A204.1 (cell line): Measurements from ENCODE around the gene MATN1.

Experiments
- FAIRE-seq: peaks from 2 replicates; lab custom pipeline; 2012; peaks lifted over from hg19 to GRCh38; lab: Jason Lieb, UNC

MATN1 gene

DNA sequence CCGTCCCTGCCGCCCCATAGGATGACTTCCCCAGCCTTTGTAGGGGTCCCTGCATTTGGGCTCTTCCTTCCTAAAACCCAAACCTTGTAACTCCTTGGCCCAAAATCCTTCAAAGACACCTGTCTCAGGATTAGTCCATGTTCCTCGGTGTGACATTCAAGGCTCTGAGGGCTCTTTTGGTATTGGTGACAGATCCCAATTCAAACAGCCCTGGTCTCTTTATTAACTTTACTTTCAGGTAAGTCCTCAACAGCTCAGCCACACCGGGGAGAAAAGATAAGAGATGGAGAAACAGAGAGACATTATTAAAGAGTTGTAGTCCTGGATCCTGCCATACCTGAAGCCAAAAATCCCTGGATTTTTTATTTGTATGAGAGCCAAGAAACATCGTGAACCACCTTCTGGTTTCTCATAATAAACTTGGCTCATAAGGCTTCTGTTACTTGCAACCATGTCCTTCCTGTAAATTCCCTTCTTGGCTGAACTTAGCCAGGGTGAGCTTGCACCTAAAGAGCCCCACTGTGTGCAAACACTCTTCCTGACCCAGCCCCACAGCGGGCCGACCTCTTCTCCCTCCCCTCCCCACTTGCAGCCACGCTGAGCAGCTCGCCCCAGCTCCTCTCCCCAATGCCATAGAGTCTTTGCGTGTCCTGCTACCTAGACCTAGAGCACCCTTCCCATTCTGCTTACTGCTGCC, 7.9 kb upstream of the MATN1 start:
- no peak for FAIRE-seq

DNA sequence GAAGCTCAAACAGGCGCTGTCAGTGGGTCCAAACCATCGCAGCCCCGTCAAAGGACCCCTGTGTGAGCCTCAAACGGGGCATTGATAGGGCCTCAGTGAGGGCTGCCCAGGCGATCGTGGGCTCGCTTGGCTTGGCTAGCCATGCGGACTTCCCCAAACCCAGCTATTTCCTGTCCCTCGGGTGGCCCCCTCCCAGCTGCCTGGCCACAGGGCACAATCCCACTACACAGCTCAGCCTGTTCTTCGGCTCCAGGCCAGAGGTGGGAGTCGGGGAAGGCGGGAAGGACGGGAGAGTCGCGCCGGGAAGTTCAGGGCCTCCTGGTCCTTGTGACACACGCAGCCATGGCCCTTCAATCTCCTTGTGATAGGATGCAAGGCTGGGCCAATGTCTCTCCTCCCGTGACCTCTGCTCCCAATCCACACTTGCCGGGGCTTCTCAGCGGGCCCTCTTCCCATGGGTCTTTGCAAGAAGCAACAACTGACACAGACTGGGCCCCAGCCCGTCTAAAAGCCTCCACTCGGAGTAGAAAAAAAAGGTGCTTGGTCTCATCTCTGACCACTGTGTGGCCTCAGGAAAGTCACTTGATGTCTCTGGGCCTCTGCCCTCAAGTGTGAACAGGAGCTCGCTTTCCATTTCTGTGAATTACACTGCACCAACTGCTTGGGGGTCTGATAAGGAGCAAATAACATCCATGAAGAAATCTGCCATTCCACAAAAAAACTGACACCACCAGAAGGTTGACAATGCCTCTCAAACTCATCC, 7.1 kb upstream of the MATN1 start:
- FAIRE-seq, result no peak

DNA sequence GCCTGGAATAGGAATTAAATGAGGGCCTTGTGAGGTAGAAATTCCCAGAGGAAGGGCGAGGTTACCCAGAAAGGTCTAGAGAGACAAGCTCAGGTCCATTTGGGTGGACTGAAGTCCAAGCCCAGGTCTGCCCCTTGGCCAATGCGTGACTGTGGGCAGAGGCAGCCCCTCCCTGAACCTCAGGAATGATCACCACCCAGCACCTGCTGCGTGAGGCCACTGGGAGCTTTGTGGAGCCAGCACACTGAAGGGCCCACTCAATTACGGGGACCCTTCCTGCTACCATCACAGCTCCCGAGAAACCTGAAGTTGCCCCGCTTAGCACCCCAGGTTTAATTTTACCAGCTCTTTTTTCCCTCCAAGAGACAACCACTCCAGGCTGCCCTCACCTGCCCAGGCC, 6.5 kb upstream of the MATN1 start:
- FAIRE-seq, result no peak

DNA sequence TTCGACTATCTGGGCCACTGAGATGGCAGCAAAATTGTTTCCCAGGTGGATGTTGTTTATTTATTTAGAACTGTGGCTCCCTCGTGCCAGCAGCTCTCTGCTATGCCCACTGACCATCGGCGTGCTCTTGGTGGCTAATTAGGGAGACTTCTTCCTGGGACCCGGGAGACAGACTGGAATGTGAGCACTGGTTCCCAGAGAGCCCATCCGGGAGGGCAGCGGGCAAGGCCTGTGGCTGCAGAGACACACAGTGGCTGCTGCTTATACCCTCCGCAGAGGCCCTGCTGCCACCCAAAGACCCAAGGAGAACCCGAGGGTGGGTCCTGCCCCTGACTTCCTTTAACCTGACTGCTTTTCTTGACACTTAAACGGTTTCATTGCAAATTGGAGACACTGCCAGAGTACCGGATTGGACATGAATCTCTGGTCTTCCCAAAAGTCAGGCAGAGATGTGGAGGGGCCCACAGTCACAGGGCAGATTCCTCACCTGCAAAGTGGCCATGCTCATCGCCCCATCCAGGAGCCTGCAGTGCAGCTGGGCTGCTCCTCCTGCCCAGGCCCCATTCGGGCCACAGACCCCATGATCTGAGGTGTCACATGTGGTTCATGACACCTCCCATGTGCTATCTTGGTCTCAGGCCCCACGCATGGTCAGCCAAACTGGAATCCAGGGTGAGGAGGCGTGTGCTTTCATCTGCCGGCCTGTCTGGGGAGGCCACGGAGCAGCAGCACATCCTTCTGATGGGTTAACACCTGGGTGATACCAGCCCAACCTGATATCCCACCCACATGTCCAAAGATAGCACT, 5.7 kb upstream of the MATN1 start:
- FAIRE-seq, result no peak

DNA sequence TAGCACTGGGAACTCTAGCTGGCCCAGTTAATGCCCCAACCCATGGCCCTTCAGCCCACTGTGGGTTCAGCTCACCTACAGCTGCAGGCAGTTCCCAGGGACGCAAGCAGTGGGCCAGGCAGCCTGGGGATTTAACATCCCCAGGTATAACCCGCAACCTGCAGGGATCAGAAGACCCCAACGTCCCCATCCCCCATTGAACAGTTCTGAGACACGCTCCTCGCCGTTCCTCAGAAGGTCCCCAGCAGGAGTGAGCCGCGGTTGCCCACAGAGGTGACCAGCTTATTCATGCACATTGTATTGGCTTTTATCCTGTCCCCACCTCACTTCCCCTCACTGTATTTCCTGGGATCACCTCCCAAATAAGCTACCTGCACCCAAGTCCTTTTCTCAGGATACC, 5.0 kb upstream of the MATN1 start:
- FAIRE-seq, result no peak

DNA sequence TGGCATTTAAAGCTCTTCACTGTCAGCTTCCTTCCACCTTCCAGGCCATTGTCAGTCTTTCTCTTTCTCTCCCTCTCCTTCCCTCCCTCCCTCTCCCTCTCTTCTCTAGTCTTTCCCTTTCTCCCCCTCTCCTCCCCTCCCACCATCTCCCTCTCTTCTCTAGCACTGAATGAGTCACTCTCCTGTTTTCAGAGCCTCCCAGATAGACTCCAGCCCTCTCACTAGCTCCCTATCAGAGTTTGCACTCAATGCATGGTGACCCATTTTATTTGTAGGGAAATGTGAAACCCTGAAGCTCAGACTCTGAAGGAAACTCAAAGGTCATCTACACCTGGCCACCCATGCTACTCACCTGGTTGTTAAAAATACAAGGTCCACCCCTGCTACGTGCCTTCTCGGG, 4.4 kb upstream of the MATN1 start:
- FAIRE-seq, result no peak

DNA sequence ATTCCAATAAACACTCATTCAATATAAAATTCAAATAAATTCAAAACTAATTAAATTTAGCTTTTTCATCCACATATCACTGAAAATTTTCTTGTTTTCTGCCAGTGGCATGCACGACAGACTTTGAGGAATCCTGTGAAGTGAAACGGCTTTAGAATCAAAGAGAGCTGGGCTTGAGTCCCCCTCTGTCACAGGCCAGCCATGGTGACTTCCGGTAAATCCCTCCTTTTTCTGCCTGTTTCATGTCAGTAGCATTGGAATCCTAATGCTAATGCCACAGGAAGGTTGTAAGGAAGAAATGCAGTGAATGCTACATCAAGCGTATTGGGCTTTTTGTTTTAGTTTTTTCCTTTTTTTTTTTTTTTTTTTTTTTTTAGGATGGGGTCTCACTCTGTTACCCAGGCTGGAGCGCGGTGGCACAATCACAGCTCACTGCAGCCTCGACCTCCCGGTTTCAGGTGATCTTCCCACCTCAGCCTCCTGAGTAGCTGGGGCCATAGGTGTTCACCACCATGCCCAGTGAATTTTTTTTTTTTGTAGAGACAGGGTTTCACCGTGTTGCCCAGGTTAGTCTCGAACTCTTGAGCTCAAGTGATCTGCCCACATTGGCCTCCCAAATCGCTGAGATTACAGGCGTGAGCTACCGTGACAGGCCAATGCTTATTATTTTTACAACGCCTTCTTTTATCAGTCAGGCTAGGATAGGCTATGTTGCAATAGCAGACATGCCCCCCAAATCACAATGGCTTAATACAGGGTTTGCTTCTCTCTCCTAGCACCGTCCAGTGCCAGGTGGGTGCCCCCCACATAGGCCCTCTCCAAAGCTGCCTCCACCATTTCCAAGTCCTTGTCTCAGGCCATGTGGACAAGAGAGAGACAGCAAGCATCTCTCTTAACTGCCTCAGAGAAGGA, 3.6 kb upstream of the MATN1 start:
- no peak for FAIRE-seq

DNA sequence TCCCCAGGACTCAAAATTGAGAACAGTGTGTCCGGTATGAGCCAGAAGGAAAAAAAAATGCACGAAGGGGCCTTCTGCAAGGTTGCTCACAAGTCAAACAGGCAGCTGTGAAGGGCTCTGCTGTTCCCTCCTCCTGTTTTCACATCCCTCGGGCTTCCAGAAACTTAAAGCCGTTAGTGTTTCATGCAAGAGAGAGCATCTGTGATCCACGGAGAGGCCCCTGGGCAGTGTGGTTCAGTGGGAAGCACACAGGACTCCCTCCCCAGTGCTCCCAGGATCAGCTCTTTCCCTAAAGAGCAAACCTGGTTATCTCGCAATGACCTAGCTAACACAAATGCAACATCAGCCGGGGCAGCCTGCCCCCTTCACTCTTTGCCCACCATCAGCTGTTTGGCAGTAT, 2.9 kb upstream of the MATN1 start:
- no peak for FAIRE-seq

DNA sequence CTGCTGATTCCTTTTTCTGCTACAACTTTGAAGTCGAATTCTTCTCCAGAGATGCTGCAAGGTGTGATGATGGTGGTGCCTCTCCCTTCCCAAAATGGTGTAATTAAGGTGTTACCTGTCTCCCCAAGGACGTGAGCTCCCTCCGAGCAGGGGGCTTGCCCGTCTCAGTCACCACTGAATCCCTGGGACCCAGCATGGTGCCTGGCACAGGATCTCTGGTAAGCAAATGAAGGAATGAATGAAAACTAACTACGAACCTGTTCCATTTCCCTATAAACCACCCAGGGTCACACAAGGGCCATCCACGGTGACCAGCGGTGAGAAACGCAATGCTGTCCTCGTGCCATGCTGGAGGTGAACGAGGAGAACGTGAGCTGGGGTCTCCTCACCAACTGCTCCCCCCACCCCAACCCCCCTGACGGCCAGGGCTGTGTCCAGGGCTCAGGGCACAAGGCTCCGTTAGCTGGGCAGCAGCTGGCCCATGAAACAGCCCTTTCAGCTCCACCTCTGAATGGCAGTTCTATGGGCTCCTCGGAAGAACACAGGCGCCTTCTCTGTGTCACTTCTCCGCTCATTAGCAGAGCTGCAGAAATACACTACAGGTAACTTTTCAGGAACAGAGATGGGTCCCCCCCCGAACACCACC, 2.2 kb upstream of the MATN1 start:
- no peak for FAIRE-seq

DNA sequence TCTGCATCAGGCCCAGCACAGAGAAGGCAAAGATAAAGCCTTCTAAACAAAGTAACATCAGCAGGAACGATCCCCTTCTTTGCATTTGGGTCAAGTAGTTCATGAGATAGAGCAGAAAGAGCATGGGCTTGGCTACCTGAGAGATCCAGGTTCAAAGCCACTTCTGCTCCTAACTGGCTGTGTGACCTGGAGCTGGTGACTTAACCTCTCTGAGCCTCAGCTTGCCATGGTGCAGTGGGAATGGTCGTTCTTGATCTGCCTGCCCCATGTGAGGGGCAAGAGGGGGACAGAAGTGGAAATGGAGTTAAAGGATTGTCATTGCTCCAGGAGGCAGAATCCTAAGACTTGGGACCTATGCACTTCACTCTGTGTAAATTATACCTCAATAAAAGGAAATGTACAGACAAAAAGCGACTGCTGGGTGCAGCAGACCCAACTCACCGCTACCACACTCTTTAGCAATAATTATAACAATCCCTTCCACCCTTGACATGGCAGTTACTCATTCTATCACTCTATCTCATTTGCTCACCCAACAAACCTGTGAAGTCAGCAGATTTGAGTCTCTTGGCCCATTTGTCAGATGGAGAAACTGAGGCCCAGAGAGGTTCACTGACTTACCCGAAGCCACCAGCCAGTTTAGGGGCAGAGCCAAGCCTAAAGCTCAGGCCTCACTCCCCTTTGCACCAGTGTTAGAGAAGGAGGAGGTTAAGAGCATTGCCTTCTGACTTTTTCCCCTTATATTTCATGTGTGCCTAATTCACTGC, 1.5 kb upstream of the MATN1 start:
- FAIRE-seq, result no peak

DNA sequence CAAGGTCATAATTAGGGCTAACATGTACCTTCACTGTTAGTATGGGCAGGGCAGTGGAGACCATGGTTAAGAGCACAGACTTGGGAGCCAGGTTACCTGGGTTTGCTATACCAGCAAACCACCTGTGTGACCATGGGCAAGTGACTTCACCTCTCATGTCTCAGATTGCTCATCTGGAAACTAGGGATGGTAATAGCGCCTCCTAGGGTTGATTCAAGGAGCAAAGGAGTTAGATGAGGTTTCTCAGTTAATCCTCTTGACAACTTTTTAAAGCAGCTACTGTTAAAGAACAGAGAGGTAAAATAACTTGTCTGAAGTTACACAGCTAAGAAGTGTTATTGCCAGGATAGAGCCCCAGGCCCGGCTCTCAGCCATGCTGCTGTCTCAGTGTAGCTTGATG, 790 bp upstream of the MATN1 start:
- FAIRE-seq, result no peak

DNA sequence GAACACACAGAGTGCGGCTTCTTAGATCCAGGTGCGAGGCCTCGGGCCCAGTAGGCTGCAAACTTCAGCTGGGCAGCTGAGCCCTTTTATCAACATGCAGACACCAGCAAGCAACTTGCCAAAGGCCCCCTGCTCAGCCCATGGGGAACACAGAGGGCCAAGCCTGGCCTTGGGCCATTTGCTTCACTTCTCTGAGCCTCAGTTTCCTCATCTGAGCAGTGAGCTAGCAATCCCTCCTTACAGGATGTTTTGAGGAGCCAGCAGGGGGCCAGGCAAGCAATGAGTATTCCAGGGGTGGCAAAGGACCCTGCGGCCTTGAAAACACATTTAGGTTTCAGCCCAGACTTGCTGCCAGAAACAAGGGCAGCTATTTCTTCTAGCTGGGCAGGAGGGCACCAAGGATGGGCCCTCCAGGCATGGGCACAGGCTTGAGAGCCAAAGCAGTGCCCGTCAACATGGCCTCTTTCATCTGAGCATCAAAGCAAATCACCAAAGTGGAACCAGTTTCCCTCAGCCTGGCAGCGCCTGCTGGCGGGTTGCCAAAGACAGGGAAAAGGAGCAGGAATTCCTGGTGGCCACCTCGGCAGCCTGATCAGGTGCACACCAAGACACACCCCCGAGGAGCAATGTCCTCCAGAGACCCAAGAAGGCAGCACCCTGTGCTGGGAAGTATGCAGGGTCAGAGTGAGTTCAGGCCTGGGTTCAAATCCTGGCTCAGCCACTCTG, 1.4 kb downstream of the MATN1 start:
- no peak for FAIRE-seq

DNA sequence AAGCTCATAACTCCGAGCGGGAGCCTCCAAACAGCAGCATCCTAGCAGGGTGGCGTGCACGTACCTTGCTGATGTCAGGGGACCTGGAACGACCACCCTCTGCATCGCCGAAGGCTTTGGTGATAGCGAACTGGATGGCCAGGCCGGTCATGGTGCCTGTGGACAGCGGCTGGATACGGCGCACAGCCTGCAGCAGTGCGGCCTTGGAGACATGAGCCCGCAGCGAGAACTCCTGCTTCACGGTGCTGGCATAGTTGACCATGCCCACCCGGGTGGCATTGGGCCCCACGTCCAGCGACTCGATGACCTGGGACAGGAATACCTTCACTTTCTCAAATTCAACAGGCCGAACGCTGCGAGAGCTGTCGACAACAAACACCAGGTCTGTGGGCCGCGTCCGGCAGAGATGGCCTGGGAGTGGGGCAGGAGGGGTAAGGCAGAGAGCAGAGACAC, 2.0 kb downstream of the MATN1 start:
- no peak for FAIRE-seq

DNA sequence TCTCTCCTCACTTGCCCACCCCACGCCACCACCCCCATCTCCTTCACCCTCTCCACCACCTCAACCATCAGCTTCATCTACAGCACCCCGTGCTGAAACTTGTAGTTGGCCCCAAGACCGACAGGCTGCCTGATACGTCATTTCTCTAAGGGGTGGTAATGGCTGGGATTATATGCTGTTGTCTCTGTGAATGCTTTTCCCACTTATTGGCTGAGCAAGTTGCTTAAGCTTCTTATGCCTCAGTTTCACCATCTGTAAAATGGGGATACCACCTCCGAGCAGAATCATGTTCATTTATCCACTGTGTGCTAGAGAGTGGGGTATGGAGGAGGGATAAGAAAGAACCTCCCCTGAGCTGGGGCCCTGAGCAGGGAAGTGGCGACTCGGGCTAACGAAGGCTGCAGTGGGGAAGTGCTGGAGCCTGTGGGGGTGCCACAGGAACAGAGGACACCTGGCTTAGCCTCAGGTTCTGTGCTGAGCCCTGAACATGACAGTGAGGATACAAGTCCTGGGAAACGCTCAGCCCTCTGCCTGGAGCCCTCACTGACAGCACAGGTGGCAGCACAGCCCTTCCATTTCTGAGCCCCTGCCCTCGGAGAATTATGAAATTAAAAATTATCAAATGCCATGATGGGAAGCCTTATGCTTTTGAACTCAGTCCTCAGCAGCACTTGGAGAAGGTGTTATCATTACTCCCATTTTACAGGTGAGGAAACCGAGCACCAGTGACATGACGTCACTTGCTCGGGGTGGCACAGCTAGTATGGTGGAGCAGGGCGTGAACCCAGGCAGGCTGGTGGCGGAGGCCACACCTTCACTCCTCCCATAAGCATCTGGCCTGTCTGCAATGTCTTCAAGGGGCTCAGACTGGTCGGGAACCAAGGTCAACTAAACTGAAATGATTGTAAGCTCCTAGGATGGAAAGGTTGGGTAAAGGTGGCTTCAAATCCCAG, 2.8 kb downstream of the MATN1 start:
- no peak for FAIRE-seq

DNA sequence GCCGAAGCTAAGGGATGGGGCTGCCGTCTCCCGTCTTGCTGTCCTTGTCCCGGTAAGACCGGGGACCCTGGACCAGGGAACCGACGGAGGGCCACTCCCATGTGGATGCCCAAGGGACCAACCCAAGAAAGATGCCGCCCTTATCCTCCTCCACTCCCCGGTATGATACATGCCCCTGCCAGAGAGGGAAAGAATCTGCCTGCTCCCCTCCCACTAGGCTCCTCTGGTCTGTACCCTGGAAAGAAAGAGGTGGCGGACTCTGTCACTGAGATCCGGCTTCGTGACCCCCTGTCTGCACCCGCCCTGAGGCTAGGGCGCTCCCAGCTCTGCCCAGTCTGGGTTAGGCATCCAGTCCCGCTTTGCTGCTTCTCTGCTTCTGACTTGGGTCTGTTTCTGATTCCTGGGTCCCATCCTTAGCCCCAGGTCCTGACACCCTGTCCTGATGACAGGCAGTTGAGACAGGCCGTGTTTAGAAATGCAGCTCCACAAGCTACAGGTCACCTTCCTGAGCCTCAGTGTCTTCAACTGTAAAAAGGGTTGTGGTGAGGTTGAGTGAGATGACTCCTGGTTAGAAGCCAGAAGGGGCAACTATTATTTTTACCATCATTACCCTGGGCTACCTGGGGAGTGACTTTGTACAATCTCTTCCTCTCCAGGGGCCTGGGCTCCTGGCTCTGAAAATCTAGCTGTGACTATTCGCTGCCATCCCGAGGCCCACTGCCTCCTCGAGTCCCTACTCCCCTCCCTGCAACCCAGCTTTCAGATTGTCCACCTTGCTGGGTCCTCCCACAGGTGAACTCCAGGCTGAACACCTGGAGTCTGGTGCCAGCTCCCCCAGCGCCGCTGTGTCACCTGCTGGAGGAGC, 3.7 kb downstream of the MATN1 start:
- FAIRE-seq, result no peak

DNA sequence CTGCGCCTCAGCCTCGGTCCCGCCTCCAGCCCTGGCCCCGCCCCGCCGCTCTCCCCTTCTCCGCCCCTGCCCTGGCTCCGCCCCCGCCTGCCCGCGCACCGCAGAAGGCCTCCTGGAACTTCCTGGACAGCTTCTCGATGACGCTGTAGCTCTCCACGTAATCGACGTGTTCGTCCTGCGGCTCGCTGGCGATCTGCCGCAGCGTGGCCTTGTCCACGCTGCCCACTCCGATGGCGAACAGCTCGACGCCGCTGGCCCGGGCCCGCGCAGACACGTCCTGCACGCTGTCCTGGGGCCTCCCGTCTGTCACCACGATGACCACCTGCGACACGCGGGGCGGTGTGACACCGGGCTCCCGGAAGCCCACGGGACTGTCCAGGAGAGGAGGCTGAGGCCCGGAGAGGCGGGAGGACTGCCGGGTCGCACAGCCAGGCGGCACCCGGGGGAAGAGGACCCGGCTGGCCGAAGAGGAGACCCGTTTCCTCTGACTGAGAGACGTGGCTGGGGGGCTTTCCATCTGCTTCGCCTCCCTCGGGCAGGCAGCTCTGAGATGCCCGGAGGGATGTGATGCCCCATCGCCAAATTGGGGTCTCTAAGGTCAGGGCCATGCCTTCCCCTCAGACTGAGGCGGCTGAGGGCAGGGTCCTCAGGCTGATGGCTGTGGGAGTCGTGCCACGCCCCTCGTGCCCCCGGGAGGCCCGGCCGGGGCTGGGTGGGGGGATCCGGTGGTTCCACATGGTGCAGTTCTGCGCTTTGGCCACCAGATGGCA, 4.6 kb downstream of the MATN1 start:
- no peak for FAIRE-seq

DNA sequence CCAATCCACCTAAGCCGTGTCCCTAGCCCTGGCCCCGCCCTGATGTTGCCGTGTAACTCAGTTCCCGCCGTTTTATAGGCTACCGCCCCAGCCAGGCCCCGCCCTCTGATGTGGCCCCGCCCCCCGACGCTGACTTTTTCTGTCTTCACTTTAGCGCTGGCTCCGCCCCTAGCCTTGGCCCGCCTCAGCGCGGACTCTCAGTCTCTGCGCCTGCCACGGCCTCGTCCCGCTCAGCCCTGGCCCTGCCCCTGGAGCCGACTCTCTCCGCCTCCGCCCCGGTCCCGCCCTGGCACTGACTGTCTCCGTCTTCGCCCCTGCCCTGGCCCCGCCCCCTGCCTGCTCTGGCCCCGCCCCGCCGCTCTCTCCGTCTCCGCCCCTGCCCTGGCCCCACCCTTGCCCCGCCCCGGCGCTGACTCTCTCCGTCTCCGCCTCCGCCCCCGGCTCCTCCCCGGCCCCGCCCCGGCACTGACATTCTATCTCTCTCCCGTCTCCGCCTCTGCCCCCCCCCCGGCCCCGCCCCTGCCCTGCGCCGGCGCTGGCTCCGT, 5.2 kb downstream of the MATN1 start:
- peak; percentile 90 for FAIRE-seq
